Bronchial smooth muscle cell (primary cell): ENCODE measurements around the gene CENPB. TPM values are rescaled to one million over a fixed set of nuclear protein-coding genes. Genes with fewer than 3 reads are reported as not detected.

Source experiments
- total RNA-seq: library from RNA; depleted of rRNA; stranded (reverse); fragments of >200 nt; gene quantifications from 2 replicates; pipeline ENCODE4 v1.2.1, GENCODE V29; 2014

The CENPB gene, protein sequence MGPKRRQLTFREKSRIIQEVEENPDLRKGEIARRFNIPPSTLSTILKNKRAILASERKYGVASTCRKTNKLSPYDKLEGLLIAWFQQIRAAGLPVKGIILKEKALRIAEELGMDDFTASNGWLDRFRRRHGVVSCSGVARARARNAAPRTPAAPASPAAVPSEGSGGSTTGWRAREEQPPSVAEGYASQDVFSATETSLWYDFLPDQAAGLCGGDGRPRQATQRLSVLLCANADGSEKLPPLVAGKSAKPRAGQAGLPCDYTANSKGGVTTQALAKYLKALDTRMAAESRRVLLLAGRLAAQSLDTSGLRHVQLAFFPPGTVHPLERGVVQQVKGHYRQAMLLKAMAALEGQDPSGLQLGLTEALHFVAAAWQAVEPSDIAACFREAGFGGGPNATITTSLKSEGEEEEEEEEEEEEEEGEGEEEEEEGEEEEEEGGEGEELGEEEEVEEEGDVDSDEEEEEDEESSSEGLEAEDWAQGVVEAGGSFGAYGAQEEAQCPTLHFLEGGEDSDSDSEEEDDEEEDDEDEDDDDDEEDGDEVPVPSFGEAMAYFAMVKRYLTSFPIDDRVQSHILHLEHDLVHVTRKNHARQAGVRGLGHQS
- 91.4 and 119 TPM in 2 replicates for total RNA-seq

DNA sequence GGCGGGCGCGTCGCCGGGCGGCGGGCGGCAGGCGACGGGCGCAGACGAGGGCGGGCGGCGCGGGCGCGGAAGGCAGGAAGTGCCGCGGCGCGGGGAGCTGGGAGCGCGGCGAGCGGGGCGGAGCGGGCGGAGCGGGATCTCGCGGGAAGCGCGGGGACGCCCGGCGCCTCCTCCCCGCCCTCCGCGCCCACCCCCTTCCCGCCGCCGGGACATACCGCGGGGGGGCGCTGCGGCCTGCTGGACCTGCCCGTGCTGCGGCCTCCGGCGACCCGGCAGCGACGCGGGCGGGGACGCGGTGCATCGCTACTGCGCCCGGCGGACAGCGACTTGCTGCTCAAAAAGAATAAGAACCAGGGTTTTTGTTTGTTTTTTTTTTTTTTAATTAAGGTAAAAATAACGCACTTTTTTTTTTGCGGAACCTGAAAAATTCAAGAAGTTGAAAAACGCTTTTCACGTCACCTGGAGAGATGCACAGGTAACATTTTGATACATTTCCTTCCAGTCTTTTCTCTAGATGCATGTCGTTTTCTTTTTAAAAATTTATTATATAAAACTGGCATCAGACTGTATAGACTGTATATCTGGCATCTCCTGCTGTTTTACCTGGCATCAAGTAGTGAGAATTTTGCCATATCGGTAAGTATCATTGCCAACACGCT is at the start of gene CENPB:
Gene CENPB (minus strand): TSS at position 76 of the 659 bp plus-strand sequence. CDS start 257 bp downstream, outside the sequence.

DNA sequence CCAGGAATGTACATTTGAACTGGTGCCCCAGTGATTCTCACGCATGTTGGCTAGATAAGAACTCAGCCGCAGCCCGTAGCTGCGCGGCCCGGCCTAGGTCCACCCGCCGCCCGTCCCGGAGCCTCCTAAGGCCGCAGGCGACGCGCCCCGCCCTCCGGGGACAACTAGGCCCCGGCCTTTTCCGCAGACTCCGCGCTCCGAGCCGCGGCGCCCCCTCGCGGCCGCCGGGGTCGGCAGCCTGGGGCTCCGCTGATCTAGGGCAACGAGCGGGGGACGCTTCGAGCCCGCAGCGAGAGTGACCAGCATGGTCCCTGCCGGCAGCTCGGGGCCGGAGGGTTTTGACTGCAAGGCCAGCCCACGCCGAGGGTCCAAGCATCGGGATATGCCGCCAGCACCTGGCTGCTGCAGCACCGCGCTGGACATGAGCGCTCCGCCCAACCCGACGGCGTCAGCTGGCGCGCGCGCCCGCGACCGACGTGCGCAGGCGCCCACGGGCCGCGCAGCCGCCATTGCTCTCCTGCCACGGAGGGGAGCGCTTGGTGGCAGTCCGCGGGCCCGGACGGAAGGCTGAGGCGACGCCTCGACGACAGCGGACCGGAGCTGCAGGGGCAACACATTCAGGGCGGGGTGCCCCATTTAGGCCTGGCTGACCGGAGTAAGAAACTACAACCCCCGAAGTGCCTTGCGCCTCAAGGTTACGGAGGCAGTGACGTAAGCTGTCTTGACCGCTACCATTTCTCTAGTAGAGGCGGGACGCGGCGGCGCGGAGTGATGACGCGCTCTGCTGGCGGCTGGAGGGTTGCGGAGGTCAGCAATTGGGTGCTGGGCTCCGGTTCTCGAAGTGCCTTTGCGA is 33.7 kb upstream of the CENPB start, which contains the start of gene AP5S1:
Gene AP5S1 (plus strand): TSS at position 500 of the 853 bp plus-strand sequence. CDS start 1,571 bp downstream, outside the sequence.

DNA sequence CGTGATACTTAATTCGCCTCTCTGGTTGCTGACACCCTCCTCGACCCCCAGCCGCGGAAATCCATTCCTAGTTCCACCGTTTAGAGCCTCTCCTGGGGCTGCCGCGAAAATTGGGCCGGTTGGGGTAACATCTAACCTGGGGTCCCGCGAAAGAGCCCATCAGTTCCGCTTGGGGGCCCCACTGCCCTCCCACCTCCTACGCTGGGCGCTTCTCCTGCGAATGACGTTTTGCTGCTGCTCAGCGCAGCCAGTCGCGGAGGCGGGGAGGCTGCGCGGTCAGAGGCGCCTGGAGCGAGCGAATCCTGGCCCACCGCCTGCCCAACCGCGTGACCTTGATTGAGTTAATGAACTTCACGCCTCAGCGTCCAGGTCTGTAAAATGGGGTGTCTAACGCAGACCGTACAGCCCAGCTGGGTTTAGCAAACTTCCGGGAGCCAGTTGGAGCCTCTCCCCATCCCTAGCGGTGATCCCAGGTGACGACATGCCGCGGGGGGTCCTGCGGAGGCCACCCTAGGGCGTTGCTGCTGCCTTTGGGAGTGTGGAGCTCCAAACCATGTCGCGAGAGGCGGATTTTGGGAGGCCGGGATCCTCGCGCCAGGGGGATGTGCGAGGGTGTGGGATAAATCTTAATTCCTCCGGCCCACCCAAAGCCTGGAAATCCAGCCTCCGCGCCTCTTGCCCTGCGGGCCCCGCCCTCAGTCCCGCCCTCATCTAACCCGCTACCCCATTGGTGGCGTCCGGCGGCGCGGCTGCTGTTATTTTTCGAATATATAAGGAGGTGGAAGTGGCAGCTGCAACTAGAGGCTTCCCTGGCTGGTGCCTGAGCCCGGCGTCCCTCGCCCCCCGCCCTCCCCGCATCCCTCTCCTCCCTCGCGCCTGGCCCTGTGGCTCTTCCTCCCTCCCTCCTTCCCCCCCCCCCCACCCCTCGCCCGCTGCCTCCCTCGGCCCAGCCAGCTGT is 9.2 kb upstream of the CENPB start, which contains the start of gene CDC25B:
Gene CDC25B (plus strand): TSS at position 800 of the 958 bp plus-strand sequence. CDS start 222 bp downstream, outside the sequence.

DNA sequence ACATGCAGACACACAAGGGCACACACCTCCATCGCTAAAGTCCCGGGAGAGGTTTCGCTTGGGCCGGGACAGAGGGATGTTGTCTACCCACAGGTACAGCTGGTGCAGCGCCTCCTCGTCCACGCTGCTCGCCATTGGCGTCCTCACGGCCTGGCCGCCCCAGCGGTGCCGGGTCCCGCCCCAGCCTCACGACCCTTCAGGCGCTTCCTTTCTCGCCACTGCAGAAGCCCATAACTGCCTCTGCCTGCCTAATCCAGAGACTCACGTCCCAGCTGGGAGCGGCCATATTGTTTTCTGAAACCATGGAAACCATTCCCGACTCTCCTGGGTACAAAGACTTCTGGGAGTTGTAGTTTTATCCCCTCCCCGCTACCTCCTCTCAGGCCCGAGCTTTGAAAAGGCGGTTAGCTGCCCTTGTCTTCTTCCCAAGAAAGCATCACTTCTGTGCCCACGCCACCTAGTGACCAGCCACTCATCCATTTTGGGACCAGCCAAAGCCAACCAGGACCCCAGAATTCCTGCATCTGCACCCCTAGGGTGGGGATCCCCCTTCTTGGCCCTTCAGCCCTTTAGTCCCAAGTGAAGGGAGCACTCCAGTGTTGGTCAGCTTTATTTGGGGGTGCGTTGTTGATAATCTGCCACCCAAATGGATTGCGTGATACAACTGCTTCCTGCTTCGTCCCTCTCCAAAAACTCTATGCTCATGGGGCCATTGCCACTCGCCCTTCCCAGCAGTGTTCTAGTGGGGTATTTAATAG is 5.2 kb downstream of the CENPB start, which contains the start of gene SPEF1:
Gene SPEF1 (minus strand): TSS at position 296 of the 758 bp plus-strand sequence. CDS start 161 bp downstream, at position 135.

DNA sequence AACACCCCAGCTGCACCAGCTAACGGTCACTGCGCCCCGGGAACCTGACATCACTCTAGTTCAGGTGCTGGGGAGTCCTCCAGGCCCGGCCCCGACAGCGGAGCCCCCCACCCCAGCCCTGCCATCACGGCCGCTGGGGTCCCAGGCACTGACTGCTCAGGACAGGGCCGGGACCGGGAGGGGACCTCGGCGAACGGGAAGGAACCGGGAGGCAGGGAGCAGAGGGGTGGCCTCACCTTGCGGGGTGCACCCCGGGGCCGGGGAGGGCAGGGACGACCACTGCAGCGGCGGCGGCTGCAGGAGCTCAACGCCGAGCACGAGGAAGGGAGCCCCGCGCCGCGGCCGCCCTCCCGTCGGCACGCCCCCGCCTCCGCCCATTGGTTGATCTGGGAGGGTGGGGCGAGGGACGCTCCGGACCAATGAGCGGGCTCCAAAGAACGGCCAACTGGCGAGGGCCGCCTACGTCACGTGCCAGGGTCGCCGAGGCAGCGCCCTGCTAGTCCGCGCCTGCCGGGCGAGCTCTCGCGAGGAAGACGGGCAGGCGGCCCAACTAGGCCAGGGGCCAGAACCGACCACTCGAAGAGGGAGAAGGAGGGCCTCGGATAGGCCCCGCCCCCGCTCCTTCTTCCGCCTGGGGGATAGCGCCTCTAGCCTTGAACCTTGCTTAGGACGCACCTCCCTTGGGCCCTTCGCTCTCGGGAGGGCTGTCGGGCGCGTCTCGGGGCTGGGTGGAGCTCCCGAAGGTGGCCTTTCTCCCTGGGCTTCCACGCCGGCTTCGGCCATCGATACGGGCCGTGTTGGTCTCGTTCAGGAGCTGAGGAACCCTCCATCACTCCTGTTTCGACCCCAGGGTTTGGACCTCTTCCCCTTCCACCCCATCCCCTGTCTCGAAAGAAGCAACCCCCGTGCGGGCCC is 18.9 kb downstream of the CENPB start, which contains the start of gene ADISSP:
Gene ADISSP (minus strand): TSS at position 327 of the 915 bp plus-strand sequence. CDS start 7,653 bp downstream, outside the sequence.

Other genes with a start within 250 kb of the CENPB start
- not detected in 2 replicates for gene GFRA4, start 123.3 kb downstream of the CENPB start, total RNA-seq
- gene ADAM33, start 104.7 kb downstream of the CENPB start, total RNA-seq: 47.8 and 68.8 TPM in 2 replicates
- not detected in 2 replicates for gene SIGLEC1, start 74.1 kb downstream of the CENPB start, total RNA-seq
- 1.9 and 4.5 TPM in 2 replicates for gene HSPA12B, start 54.1 kb downstream of the CENPB start, total RNA-seq
- gene ADISSP, start 19.0 kb downstream of the CENPB start, total RNA-seq: 22.2 and 28.8 TPM in 2 replicates
- 0.16 and 0.26 TPM in 2 replicates for gene SPEF1, start 5.3 kb downstream of the CENPB start, total RNA-seq
- gene CDC25B, start 9.6 kb upstream of the CENPB start, total RNA-seq: 52.3 and 54.4 TPM in 2 replicates
- gene AP5S1, start 33.8 kb upstream of the CENPB start, total RNA-seq: 13.6 and 20.9 TPM in 2 replicates
- gene MAVS, start 60.1 kb upstream of the CENPB start, total RNA-seq: 10.6 and 12.0 TPM in 2 replicates
- 42.4 and 46.7 TPM in 2 replicates for gene PANK2, start 102.6 kb upstream of the CENPB start, total RNA-seq
- 6.8 and 9.1 TPM in 2 replicates for gene RNF24, start 228.8 kb upstream of the CENPB start, total RNA-seq